Glutamatergic neuron (in vitro differentiated cells): Measurements from ENCODE around the gene FKBP9. TPM values are rescaled to one million over a fixed set of nuclear protein-coding genes. Genes with fewer than 3 reads are reported as not detected.

ENCODE experiments used
- DNase-seq: peaks from one replicate; pipeline ENCODE4 v3.0.0; 2022
- H3K27ac Mint-ChIP-seq: one replicate; pipeline ENCODE4 v1.8.0; 2020; ENCODE audit warnings: mild to moderate bottlenecking, mixed read lengths, inconsistent platforms; ENCODE audit not compliant: unreplicated experiment
- H3K27me3 Mint-ChIP-seq: one replicate; pipeline ENCODE4 v1.8.0; 2020; ENCODE audit warnings: mild to moderate bottlenecking, moderate library complexity, mixed read lengths, inconsistent platforms; ENCODE audit not compliant: unreplicated experiment
- H3K36me3 Mint-ChIP-seq: one replicate; pipeline ENCODE4 v1.8.0; 2020; ENCODE audit warnings: mild to moderate bottlenecking, mixed read lengths, inconsistent platforms; ENCODE audit not compliant: unreplicated experiment
- H3K4me1 Mint-ChIP-seq: one replicate; pipeline ENCODE4 v1.8.0; 2020; ENCODE audit warnings: mild to moderate bottlenecking, low read depth, mixed read lengths, inconsistent platforms; ENCODE audit not compliant: unreplicated experiment
- H3K4me3 Mint-ChIP-seq: one replicate; pipeline ENCODE4 v1.8.0; 2020; ENCODE audit warnings: mild to moderate bottlenecking, mixed read lengths, inconsistent platforms; ENCODE audit not compliant: unreplicated experiment
- H3K9me3 Mint-ChIP-seq: one replicate; pipeline ENCODE4 v1.8.0; 2020; ENCODE audit warnings: mild to moderate bottlenecking, moderate library complexity, mixed read lengths, inconsistent platforms; ENCODE audit not compliant: unreplicated experiment
- CTCF ChIP-seq: fragments of 200-600 bp; sonication (generic); IDR thresholded peaks from one replicate; pipeline ENCODE4 v1.5.0; 2021; ENCODE audit not compliant: partially characterized antibody, unreplicated experiment
- total RNA-seq: library from RNA; stranded (reverse); fragmentation: NEBNext Ultra II Directional; extraction: Animal tissue kit (Norgen Biotek cat#: 25700); gene quantifications from one replicate; pipeline ENCODE4 v1.2.1, GENCODE V29; 2021; ENCODE audit not compliant: unreplicated experiment

FKBP9 gene
- total RNA-seq, 1 donor from 2014 or later, result 90.7 TPM

- DNase-seq, result no peak
- Mint-ChIP-seq H3K4me1 (peaks cover 12% of the 10 kb centered on the region), H3K27me3 (peaks cover 3% of the 10 kb centered on the region), H3K4me3 (no peak overlapping the region), H3K9me3 (no peaks in the 10 kb centered on the region), H3K27ac (no peak overlapping the region), H3K36me3 (no peaks in the 10 kb centered on the region)
- TF ChIP-seq CTCF, result no peak
Measured at GRCh38 chr7:32936689-32937088, 20.6 kb upstream of the FKBP9 start.

GRCh38 chr7:32937344-32938174 is 19.7 kb upstream of the FKBP9 start:
- no peaks in the 10 kb centered on the region for H3K36me3 Mint-ChIP-seq
- no peak for TF ChIP-seq CTCF
- H3K4me3 Mint-ChIP-seq, result no peak overlapping the region
- no peaks in the 10 kb centered on the region for H3K9me3 Mint-ChIP-seq
- peaks cover 12% of the 10 kb centered on the region for H3K4me1 Mint-ChIP-seq
- peak; percentile 30 for DNase-seq
- H3K27ac Mint-ChIP-seq, result peak overlapping the region; percentile 59
- peaks cover 3% of the 10 kb centered on the region for H3K27me3 Mint-ChIP-seq

- peak overlapping the region; percentile 92 for H3K4me3 Mint-ChIP-seq
Measured at GRCh38 chr7:32941181-32941580, 16.1 kb upstream of the FKBP9 start.

GRCh38 chr7:32941681-32942414 is 15.4 kb upstream of the FKBP9 start:
- peaks cover 1% of the 10 kb centered on the region for H3K27me3 Mint-ChIP-seq
- no peaks in the 10 kb centered on the region for H3K9me3 Mint-ChIP-seq
- TF ChIP-seq CTCF, result no peak
- H3K4me1 Mint-ChIP-seq, result peaks cover 12% of the 10 kb centered on the region
- peak overlapping the region; percentile 92 for H3K4me3 Mint-ChIP-seq
- peak overlapping the region; percentile 34 for H3K27ac Mint-ChIP-seq
- DNase-seq, result no peak
- H3K36me3 Mint-ChIP-seq, result peaks cover 5% of the 10 kb centered on the region

More at GRCh38 chr7:32941181-32941580, 16.1 kb upstream of the FKBP9 start:
- TF ChIP-seq CTCF, result no peak
- peaks cover 12% of the 10 kb centered on the region for H3K4me1 Mint-ChIP-seq
- peaks cover 1% of the 10 kb centered on the region for H3K27me3 Mint-ChIP-seq
- H3K9me3 Mint-ChIP-seq, result no peaks in the 10 kb centered on the region
- DNase-seq, result no peak
- peaks cover 5% of the 10 kb centered on the region for H3K36me3 Mint-ChIP-seq
- H3K27ac Mint-ChIP-seq, result no peak overlapping the region
